Measurements from ENCODE around the gene SERPINA6.

DNA sequence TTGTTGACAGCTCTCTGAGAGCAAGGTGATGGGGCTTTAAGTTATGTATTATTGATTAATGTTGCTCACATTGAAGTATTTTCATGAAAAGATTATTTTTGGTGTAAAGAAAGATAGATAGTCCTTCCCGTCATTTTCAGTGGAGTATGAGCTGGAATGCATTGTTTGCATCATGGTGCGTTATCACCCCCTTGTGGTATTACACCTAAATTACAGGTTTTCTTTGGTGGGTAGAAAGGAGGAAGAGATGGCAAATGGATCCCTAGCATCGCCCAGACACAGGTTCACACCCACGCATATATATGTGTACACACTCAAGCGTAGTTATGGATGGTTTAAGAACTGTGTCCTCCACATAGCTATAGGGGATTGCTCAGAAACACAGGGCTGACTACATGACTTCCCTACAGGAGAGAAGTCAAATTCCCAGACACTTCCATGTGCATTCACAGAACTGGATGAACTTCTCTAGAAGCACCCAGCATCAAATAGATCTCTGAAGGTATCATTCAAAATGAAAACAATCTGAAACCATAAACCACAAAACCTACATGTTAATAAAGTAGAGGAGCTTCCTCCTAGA lies 15.6 kb downstream of the SERPINA6 start:
- TF ChIP-seq, protein P1, sequence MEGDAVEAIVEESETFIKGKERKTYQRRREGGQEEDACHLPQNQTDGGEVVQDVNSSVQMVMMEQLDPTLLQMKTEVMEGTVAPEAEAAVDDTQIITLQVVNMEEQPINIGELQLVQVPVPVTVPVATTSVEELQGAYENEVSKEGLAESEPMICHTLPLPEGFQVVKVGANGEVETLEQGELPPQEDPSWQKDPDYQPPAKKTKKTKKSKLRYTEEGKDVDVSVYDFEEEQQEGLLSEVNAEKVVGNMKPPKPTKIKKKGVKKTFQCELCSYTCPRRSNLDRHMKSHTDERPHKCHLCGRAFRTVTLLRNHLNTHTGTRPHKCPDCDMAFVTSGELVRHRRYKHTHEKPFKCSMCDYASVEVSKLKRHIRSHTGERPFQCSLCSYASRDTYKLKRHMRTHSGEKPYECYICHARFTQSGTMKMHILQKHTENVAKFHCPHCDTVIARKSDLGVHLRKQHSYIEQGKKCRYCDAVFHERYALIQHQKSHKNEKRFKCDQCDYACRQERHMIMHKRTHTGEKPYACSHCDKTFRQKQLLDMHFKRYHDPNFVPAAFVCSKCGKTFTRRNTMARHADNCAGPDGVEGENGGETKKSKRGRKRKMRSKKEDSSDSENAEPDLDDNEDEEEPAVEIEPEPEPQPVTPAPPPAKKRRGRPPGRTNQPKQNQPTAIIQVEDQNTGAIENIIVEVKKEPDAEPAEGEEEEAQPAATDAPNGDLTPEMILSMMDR (conservative IDR thresholded peaks at IDR 0.05; ENCODE audit: low read length) = peak; percentile 28; the same call in 1 of the 2 replicates
- TF ChIP-seq EZH2phosphoT487 (IDR thresholded peaks at IDR 0.05; ENCODE audit: borderline replicate concordance) = no peak
